ENCODE results near the gene FAM163B.
A peak's percentile ranks its signal among the peaks of the same experiment; 100 is the strongest.

Gene FAM163B

GRCh38 chr9:133539991-133540697 lies 69.0 kb downstream of the FAM163B start:
- no peak for DNase-seq

GRCh38 chr9:133538851-133539833 lies 70.0 kb downstream of the FAM163B start:
- DNase-seq = no peak

DNA sequence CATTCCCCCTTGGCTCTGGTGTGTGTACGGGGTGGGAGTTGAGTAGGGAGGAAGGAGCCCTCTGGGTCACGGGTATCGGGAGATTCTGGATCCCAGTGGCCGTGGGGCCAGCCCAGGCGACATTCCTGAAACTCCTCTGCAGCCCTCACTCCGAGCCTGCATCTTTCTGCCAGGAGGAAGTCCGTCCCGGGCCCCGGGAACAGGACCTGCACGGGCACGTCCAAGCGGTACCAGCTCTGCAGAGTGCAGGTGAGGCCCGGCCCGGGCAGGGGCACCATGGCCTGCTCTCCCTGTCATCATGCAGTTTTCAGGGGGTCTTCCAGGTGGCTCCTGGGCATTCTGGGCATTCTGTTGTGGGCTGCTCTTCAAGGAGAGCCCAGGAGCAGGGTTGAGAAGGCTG lies 71.0 kb downstream of the FAM163B start:
- no peak for DNase-seq

- DNase-seq = no peak
Measured at GRCh38 chr9:133537257-133537656, 71.9 kb downstream of the FAM163B start.

DNA sequence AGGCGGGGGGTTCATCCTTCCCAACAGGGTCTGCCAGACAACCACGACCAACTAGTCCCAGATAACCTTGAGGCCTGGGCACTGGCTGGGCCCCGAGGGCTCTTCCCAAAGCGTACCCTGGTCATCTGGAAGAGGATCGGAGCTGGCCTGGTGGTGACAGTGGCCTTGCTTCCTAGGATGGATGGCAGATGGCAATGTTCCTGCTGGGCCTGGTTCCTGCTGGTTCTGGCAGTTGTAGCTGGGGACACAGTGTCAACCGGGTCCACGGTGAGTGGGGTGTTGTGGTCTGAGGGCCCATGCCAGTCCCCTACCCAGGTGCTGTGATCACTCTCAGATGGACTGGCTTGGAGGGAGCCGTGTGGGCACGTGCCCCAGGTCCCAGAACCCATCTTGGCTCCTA lies 72.7 kb downstream of the FAM163B start:
- DNase-seq = no peak

DNA sequence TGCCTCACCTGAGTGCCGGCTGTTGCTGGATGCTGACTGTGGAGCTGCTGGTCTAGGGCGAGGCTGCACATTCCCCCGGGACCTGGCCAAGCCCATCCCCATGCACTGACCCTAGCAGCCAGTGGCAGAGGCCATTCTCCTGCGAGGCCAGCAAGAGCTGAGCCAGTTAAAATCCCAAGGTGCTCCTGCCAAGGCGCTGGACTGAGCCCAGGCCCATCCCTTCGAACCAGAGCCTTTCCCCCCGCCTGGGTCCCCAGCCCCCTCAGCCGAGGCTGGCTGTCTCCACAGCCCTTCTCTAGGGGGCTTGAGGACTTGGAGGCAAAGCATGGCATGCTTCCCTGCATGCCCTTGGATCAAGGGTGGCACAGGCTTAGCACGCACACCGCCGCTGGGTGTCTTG lies 73.1 kb downstream of the FAM163B start:
- DNase-seq = no peak

DNA sequence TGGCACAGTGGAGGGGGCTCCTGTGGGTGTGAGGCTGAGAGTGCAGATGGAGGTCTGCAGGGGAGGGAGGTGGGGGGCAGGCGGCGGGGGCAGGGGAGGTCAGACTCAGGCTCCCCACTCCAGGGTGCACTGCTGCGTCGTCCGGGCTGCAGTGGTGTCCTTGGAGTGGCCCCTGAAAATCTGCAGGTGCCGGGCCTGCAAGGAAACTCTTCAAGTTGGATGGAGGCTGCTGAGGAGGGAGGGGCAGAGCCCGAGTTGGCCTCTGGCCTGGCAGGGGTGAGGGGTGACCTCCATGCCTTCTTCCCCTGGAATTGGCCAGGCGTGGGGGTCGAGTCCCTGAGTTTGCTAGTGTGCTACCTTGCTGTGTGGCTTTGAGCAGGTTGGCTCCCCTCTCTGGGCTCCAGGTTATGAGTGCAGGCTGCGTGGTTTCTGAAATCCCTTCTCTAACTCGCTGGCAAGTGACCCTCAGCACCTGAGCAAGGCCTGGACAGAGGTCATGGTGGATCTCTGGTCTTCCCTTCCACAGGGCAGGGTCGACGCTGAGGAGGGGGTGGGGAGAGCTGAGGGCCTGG lies 73.8 kb downstream of the FAM163B start:
- DNase-seq = no peak

- peak; percentile 34 for DNase-seq
Measured at GRCh38 chr9:133534346-133535291, 74.6 kb downstream of the FAM163B start, which contains the start of gene ADAMTSL2. Gene ADAMTSL2 (plus strand): TSS chr9:133534704. CDS start chr9:133536713, 2,009 bp downstream.

DNA sequence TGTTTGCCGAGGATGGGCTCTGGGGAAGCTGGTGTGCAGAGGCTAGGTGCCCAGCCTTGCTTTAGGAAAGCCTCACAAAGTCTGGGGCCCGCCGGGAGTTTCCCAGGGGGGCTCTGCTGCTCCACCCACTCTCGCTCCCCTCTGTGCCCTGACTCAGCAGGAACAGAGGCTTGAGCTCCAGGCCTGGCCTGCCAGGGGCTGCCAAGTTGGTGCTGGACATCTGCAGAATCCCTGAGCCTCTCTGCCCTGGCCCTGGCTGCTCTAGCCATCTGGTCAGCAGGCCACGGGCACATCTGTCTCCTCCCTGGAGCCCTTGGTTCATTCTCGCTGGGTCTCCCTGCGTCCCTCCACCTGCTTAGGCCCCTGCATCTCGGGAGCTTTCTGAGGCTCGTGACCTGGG lies 75.3 kb downstream of the FAM163B start:
- no peak for DNase-seq

DNA sequence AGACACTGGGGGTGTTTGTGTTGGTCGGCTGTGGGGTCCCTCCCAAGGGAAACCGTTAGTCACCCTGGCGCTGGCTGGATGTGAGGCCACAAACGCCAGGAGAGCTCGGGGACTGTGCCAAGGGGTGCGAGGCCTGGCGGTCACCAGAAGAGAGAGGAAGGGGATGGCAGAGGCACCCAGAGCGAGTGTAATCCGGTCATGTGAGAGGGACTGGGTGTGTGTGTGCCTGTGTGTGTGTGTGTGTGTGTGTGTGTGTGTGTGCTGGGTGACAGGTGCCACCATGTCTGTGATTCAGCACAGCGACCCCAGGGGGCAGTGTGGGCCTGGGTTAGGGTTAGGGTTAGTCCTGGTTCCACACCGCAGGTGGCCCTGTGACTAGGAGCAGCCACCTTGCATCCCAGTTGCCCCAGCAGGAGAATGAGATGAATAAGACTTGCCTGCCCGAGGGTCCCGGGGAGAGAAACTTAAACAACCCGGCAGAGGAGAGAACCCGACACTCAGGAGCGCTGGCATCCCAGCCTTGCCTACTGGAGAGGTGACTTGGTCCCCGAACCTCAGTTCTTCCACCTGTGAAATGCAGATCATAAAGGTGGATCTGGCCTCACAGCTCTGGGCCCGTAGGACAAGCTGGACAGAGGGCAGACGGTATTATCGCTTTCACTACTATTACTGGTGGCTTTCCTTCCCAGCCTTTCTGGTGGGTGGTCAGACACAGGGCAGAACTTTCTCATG lies 76.1 kb downstream of the FAM163B start:
- peak; percentile 92 for DNase-seq

GRCh38 chr9:133531293-133531692 lies 77.9 kb downstream of the FAM163B start:
- no peak for DNase-seq

DNA sequence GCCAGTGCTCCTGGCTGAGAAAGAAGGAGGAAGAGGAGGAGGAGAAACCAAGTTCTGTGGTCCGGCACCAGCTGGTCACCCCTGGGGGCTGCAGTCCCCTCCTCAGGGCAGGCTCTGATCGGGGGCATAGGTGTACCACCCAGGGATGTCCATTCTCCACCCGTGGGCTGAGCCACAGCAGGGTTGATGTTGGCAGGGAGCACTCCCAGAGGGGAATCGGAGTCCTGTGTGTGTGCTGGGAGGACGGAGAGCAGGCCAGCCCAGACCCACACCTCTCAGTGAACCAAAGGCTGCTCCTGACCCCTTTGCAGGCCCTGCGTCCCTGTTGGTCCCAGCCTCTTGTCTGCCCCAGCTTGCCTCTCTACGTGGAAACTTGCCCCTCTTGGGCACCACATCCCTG lies 79.3 kb downstream of the FAM163B start:
- DNase-seq = no peak

GRCh38 chr9:133529457-133529856 lies 79.7 kb downstream of the FAM163B start:
- no peak for DNase-seq

DNA sequence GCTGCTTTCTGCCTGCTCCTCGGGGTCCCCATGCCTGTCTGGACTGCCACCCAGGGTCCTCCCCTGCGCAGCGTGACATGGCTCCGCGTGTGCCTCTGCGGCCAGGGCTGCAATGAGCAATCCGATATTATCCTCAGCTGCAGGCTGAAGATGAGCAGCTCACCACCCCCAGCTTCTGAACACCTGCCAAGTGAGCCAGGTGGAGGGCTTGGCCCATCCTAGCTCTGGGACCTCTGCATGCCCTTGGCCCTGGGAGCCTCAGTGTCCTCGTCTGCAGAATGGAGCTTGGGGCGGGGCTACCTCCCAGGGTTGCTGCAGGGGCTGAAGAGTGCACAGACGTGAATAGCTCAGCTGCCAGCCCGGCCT lies 80.3 kb downstream of the FAM163B start:
- DNase-seq = no peak

DNA sequence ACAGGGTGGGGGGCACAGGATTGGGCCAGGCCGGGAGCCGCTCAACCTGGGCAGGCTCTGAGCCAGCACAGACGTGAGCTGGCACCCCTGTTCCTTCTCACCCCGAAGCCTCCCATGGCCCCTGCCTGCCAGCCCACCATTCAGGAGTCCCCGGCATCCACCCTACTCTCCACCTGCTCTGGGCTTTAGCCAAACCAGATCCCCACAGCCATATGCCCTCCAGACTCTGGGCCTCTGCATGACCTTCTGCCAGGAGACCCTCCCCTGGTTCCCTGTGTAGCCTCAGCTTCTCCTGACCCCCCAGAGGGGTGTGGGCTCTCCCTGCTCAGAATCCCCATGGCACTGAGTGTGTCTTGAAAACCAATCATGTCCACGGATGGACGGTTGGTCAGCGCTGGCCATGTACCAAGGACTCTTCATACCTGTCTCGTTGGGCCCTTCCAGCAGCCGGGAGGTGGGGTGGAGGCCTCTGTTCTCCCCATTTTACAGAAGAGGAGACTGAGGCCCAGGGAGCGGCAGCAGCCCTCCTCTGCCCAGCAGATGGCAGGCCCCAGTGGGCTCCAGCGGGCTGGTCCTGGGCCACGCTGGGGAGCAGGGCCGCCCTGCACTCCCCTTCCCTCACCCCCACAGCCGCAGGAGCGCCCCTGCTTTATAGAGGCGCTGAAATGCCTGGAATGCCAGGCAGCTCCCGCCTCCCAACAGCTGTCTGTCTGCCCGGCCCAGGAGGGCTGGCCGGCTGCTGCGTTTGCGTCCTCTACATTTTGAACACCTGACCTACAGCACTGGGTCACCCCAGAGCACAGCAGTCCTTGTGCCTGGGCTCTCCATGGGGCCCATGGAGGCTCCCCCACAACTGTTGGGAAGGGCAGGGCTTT lies 81.0 kb downstream of the FAM163B start:
- no peak for DNase-seq

- DNase-seq = peak; percentile 27
Measured at GRCh38 chr9:133527444-133527920, 81.7 kb downstream of the FAM163B start.
